Sigmoid colon (tissue), 3 donors: ENCODE data around the gene DHX8.

Experiments
- CTCF ChIP-seq, 4 experiments: fragments of 450-650 bp in 3 of 4; fragments of 200-600 bp in 1 of 4; IDR thresholded peaks; one replicate each; pipeline ENCODE4 v1.5.1; 2016 to 2019; ENCODE audit warnings: antibody characterized with exemption in 4 of 4, mild to moderate bottlenecking in 3 of 4, moderate library complexity in 2 of 4
- POLR2A ChIP-seq, 2 donors: fragments of 450-650 bp; IDR thresholded peaks; one replicate each; pipeline ENCODE4 v1.6.1; 2016; ENCODE audit warnings: antibody characterized with exemption in 2 of 2, mild to moderate bottlenecking in 2 of 2, moderate library complexity in 2 of 2

GRCh38 chr17:43563600-43564594, 80.1 kb downstream of the DHX8 start:
- TF ChIP-seq CTCF (IDR thresholded peaks at IDR 0.05) (no peak), POLR2A (IDR thresholded peaks at IDR 0.05) (no peak)
